Endothelial cell of umbilical vein (primary cell): ENCODE data around the gene HES6. TPM values are rescaled to one million over a fixed set of nuclear protein-coding genes. Genes with fewer than 3 reads are reported as not detected.

ENCODE experiments used
- BruUV-seq: library from RNA; stranded (reverse); fragments of 400-500 nt; replicated peaks from 2 replicates; lab custom pipeline; 2021; lab: Mats Ljungman, UMichigan
- CTCF ChIA-PET: fragments of 300-600, 350-600 bp; sonication (Branson Sonifier 250); formaldehyde crosslinking; loops from one replicate; lab custom pipeline; 2021; ENCODE audit warnings: antibody characterized with exemption, inconsistent platforms; lab: Charles Lee
- POLR2A ChIA-PET: fragments of 300-600, 350-600 bp; sonication (Branson Sonifier 250); formaldehyde crosslinking; loops from one replicate; lab custom pipeline; 2021; ENCODE audit warnings: antibody characterized with exemption, inconsistent platforms; lab: Charles Lee
- DNase-seq: peaks from one replicate; pipeline ENCODE4 v3.0.0-alpha.2; 2011; ENCODE audit warnings: low read depth, low spot score
- FAIRE-seq: peaks from 2 replicates; lab custom pipeline; 2011; peaks lifted over from hg19 to GRCh38; lab: Jason Lieb, UNC
- H2AFZ ChIP-seq: 2 replicates; pipeline ENCODE4 v1.6.0; 2012; ENCODE audit warnings: low read depth, low read length, control low read depth, inconsistent platforms
- H3K27ac ChIP-seq: 2 replicates; pipeline ENCODE4 v1.5.1; 2011; ENCODE audit warnings: low read depth, mild to moderate bottlenecking, control low read depth, low read length, moderate library complexity; ENCODE audit not compliant: insufficient read depth
- H3K27me3 ChIP-seq, 2 experiments: 2 replicates each; pipeline versions ENCODE4 v1.6.0 to v1.6.1; 2011; ENCODE audit warnings: low read length in 2 of 2, mixed read lengths in 1 of 2; ENCODE audit not compliant: control insufficient read depth in 2 of 2, insufficient read depth in 2 of 2
- H3K36me3 ChIP-seq, 2 experiments: 2 replicates in 1 of 2; 3 replicates in 1 of 2; pipeline ENCODE4 v1.5.1; 2011; ENCODE audit warnings: low read length in 2 of 2, mild to moderate bottlenecking in 1 of 2, moderate library complexity in 1 of 2; ENCODE audit not compliant: control insufficient read depth in 2 of 2, insufficient read depth in 2 of 2; ENCODE audit errors: extremely low read depth in 1 of 2
- H3K4me1 ChIP-seq: 3 replicates; pipeline ENCODE4 v1.5.1; 2011; ENCODE audit warnings: mild to moderate bottlenecking, low read length; ENCODE audit not compliant: control insufficient read depth, insufficient read depth; ENCODE audit errors: extremely low read depth
- H3K4me2 ChIP-seq: 2 replicates; pipeline ENCODE4 v1.6.1; 2011; ENCODE audit warnings: low read length, control low read depth, mixed read lengths; ENCODE audit not compliant: insufficient read depth
- H3K4me3 ChIP-seq, 3 experiments: fragments of 200-600 bp in 1 of 3; sonication (generic), shearing (Covaris generic) in 1 of 3; replicated peaks in 1 of 3; 2 replicates each; pipeline ENCODE4 v1.5.1; 2011 to 2016; ENCODE audit warnings: control low read depth in 3 of 3, low read length in 3 of 3, mild to moderate bottlenecking in 2 of 3, inconsistent platforms in 1 of 3, low read depth in 1 of 3, moderate library complexity in 1 of 3; ENCODE audit not compliant: insufficient read depth in 1 of 3
- H3K79me2 ChIP-seq: 2 replicates; pipeline ENCODE4 v1.6.0; 2012; ENCODE audit warnings: low read length, inconsistent platforms; ENCODE audit not compliant: control insufficient read depth, insufficient read depth
- H3K9ac ChIP-seq: replicated peaks from 2 replicates; pipeline ENCODE3; 2011; ENCODE audit warnings: low read length, control low read depth; ENCODE audit not compliant: insufficient read depth; ENCODE audit errors: extremely low read depth
- H3K9me1 ChIP-seq: replicated peaks from 3 replicates; pipeline ENCODE4 v1.6.0; 2011; ENCODE audit warnings: mild to moderate bottlenecking, low read length; ENCODE audit not compliant: control insufficient read depth, insufficient read depth; ENCODE audit errors: extremely low read depth
- H3K9me3 ChIP-seq: replicated peaks from 2 replicates; pipeline ENCODE4 v1.5.1; 2012; ENCODE audit warnings: low read length, inconsistent platforms; ENCODE audit not compliant: control insufficient read depth, insufficient read depth
- H4K20me1 ChIP-seq: replicated peaks from 2 replicates; pipeline ENCODE3; 2011; ENCODE audit warnings: mild to moderate bottlenecking, low read length; ENCODE audit not compliant: control insufficient read depth, insufficient read depth; ENCODE audit errors: extremely low read depth
- EZH2 ChIP-seq: IDR thresholded peaks from 2 replicates; pipeline ENCODE4 v1.6.1; 2012; ENCODE audit warnings: borderline replicate concordance, low read depth, mild to moderate bottlenecking, moderate library complexity, low read length, inconsistent platforms; ENCODE audit not compliant: severe bottlenecking
- FOS ChIP-seq: IDR thresholded peaks from 2 replicates; pipeline ENCODE4 v1.6.1; 2011; ENCODE audit warnings: mild to moderate bottlenecking, low read length, moderate library complexity, borderline replicate concordance; ENCODE audit not compliant: insufficient read depth
- GATA2 ChIP-seq: IDR thresholded peaks from 2 replicates; pipeline ENCODE4 v1.7.0; 2011; ENCODE audit warnings: low read depth, mild to moderate bottlenecking, moderate library complexity, mixed read lengths, low read length; ENCODE audit not compliant: insufficient read length, insufficient read depth
- JUN ChIP-seq: IDR thresholded peaks from 2 replicates; pipeline ENCODE4 v1.6.1; 2011; ENCODE audit warnings: borderline replicate concordance, low read depth; ENCODE audit not compliant: insufficient read length, insufficient read depth
- MAX ChIP-seq: IDR thresholded peaks from 2 replicates; pipeline ENCODE4 v1.6.1; 2011; ENCODE audit not compliant: insufficient read depth, insufficient read length
- MYC ChIP-seq: IDR thresholded peaks from one replicate; pipeline ENCODE4 v1.6.1; 2011; ENCODE audit warnings: mild to moderate bottlenecking, low read depth, low read length
- POLR2A ChIP-seq: IDR thresholded peaks from 2 replicates; pipeline ENCODE4 v1.6.1; 2012; ENCODE audit warnings: low read depth, mild to moderate bottlenecking, control low read depth, low read length
- POLR2AphosphoS5 ChIP-seq: IDR thresholded peaks from 2 replicates; pipeline ENCODE4 v1.6.1; 2012; ENCODE audit warnings: low read depth, mild to moderate bottlenecking, control low read depth, low read length, moderate library complexity; ENCODE audit not compliant: insufficient read depth
- dilution Hi-C: fragments of 300-500 bp; cut with MboI; formaldehyde crosslinking; loops from one replicate; pipeline ENCODE4 v1.15.0; 2019; ENCODE audit warnings: low sequenced_read_pairs; ENCODE audit not compliant: extremely low pct_ligation_motif_present
- intact Hi-C: fragments of 100-400 bp; cut with micrococcal nuclease; formaldehyde crosslinking; loops from one replicate; pipeline ENCODE4 v1.10.0; 2022
- polyA plus RNA-seq, 4 experiments: library from polyadenylated mRNA; depleted of rRNA in 3 of 4; stranded (reverse) in 3 of 4; unstranded in 1 of 4; fragments of >200 nt; gene quantifications; 2 replicates each; pipeline versions ENCODE4 v1.2.1 to v1.2.3, GENCODE V29; 2011 to 2012; ENCODE audit warnings: missing spikeins in 1 of 4
- total RNA-seq: library from RNA; stranded (reverse); gene quantifications from 2 replicates; pipeline ENCODE4 v1.2.3, GENCODE V29; 2021
- TF ChIP-seq, protein P1 (sequence below), 2 donors: IDR thresholded peaks; 1 replicate in 1 of 2; 2 replicates in 1 of 2; pipeline ENCODE4 v1.5.1; 2011; ENCODE audit warnings: low read length in 2 of 2, mild to moderate bottlenecking in 2 of 2, moderate library complexity in 2 of 2, control low read depth in 1 of 2, inconsistent platforms in 1 of 2, low read depth in 1 of 2; ENCODE audit not compliant: insufficient read depth in 1 of 2; ENCODE audit errors: extremely low read depth in 1 of 2

The HES6 gene
- total and polyA plus RNA-seq, 2 donors (not counting 3 experiments of a cell fraction or from before 2014, with no cell fraction given), result 2.2 to 5.1 TPM

- H3K36me3 ChIP-seq, result no peaks in the 10 kb centered on the region
- H3K9ac ChIP-seq, result peak overlapping the region; percentile 78
- peak overlapping the region; percentile 51 for H2AFZ ChIP-seq
- no peak for FAIRE-seq
- H4K20me1 ChIP-seq, result no peaks in the 10 kb centered on the region
- H3K27ac ChIP-seq, result no peak overlapping the region
- H3K4me1 ChIP-seq, result peaks cover 14% of the 10 kb centered on the region
- H3K4me2 ChIP-seq, result peak overlapping the region; percentile 71
- ChIA-PET POLR2A (interaction anchor here (1.4 kb wide), 1 partner anchor 26 kb away, joined by 3 read pairs; no protein-coding TSS in a partner anchor), CTCF (interaction anchor here (0.5 to 6.4 kb wide), 4 partner anchors 16 to 435 kb away, joined by 3 to 39 read pairs (median 4); no protein-coding TSS in a partner anchor)
- H3K79me2 ChIP-seq, result no peaks in the 10 kb centered on the region
- no peaks in the 10 kb centered on the region for H3K9me1 ChIP-seq
- peak overlapping the region in 1 of 3 experiments; percentile 36 for H3K4me3 ChIP-seq
- intact Hi-C loops, result no loop called here
- dilution Hi-C loops, result no loop called here
- H3K27me3 ChIP-seq, result no peaks in the 10 kb centered on the region
- DNase-seq, result no peak
- no TSS peak for BruUV-seq
- H3K9me3 ChIP-seq, result no peaks in the 10 kb centered on the region
- TF ChIP-seq, protein P1, sequence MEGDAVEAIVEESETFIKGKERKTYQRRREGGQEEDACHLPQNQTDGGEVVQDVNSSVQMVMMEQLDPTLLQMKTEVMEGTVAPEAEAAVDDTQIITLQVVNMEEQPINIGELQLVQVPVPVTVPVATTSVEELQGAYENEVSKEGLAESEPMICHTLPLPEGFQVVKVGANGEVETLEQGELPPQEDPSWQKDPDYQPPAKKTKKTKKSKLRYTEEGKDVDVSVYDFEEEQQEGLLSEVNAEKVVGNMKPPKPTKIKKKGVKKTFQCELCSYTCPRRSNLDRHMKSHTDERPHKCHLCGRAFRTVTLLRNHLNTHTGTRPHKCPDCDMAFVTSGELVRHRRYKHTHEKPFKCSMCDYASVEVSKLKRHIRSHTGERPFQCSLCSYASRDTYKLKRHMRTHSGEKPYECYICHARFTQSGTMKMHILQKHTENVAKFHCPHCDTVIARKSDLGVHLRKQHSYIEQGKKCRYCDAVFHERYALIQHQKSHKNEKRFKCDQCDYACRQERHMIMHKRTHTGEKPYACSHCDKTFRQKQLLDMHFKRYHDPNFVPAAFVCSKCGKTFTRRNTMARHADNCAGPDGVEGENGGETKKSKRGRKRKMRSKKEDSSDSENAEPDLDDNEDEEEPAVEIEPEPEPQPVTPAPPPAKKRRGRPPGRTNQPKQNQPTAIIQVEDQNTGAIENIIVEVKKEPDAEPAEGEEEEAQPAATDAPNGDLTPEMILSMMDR (IDR thresholded peaks at IDR 0.05; ENCODE audit: extremely low read depth in 1 of 2, insufficient read depth in 1 of 2, low read depth in 1 of 2, low read length in 2 of 2), result no peak
- TF ChIP-seq FOS (no peak), MYC (no peak), JUN (no peak), EZH2 (no peak), GATA2 (no peak), POLR2A (no peak), POLR2AphosphoS5 (no peak), MAX (no peak)
Measured at GRCh38 chr2:238289574-238289973, 49.7 kb upstream of the HES6 start.
